22Rv1 (cell line): ENCODE measurements around the gene MAN2B2.

ENCODE experiments used
- H3K27ac ChIP-seq: fragments of 450-650 bp; 2 replicates; pipeline ENCODE4 v1.5.1; 2017
- ZFX ChIP-seq: fragments of 450-650 bp; IDR thresholded peaks from 2 replicates; pipeline ENCODE4 v1.6.1; 2017; ENCODE audit warnings: antibody characterized with exemption, borderline replicate concordance
- TF ChIP-seq, protein P1 (sequence below): fragments of 450-650 bp; IDR thresholded peaks from 2 replicates; pipeline ENCODE4 v1.5.1; 2017; ENCODE audit warnings: mild to moderate bottlenecking

Gene MAN2B2

DNA sequence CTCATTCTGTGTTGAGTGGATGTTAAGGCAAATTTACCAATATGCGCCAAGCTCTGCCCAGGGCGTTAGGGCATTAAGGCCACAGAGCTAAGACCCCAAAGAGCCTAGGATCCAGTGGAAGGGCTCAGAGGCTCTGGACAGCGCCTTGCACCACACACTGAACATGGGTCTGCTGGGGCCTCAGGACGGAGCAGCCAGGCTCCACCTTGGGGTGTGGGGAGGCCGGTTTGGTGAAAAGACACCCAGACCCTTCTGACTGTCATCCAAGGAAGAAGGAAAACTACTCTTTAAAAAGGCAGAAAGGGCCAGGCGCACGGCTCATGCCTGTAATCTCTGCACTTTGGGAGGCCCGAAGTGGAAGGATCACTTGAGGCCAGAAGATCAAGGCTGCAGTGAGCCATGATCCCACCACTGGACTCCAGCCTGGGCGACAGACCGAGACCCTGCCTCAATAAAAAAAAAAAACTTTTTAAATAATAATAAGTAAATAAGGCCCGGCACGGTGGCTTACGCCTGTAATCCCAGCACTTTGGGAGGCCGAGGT, 64.2 kb downstream of the MAN2B2 start:
- peak overlapping the region; percentile 96 for H3K27ac ChIP-seq
- TF ChIP-seq, protein P1, sequence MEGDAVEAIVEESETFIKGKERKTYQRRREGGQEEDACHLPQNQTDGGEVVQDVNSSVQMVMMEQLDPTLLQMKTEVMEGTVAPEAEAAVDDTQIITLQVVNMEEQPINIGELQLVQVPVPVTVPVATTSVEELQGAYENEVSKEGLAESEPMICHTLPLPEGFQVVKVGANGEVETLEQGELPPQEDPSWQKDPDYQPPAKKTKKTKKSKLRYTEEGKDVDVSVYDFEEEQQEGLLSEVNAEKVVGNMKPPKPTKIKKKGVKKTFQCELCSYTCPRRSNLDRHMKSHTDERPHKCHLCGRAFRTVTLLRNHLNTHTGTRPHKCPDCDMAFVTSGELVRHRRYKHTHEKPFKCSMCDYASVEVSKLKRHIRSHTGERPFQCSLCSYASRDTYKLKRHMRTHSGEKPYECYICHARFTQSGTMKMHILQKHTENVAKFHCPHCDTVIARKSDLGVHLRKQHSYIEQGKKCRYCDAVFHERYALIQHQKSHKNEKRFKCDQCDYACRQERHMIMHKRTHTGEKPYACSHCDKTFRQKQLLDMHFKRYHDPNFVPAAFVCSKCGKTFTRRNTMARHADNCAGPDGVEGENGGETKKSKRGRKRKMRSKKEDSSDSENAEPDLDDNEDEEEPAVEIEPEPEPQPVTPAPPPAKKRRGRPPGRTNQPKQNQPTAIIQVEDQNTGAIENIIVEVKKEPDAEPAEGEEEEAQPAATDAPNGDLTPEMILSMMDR = no peak
- TF ChIP-seq ZFX = no peak

DNA sequence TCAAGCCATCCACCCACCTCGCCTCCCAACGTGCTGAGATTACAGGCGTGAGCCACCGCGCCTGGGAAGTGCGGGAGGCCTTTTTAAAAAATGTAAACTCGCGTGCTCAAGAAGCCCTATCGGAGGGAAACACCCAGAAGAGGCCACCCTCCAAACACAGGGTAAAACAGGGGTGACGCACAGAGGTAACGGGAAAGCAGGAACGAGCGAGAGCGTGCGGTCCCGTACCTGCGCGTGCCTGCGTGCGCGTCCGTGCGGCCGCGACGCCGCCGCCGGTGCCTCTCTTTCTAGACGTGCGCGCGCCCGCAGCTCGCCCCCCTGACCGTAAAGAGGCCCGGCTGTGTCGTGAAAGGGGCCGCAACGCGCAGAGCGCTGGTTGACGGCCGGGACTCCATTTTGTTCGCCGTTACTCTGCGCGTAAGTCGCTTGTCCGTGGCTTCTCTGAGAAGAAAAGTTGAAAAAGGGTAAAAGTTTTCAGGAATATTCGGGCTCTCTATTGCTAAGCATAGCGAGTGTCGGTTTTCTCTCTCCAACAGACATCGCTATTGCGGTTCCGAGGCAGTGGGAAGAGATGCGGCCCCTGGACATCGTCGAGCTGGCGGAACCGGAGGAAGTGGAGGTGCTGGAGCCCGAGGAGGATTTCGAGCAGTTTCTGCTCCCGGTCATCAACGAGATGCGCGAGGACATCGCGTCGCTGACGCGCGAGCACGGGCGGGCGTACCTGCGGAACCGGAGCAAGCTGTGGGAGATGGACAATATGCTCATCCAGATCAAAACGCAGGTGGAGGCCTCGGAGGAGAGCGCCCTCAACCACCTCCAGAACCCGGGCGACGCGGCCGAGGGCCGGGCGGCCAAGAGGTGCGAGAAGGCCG, 65.5 kb downstream of the MAN2B2 start, which contains the start of gene MRFAP1:
Gene MRFAP1 (plus strand): TSS at position 394 of the 872 bp plus-strand sequence. CDS start 178 bp downstream, at position 572.
- no peak for TF ChIP-seq ZFX
- TF ChIP-seq, protein P1 = no peak
- peak within 1 kb of the TSS; percentile 96 for H3K27ac ChIP-seq

DNA sequence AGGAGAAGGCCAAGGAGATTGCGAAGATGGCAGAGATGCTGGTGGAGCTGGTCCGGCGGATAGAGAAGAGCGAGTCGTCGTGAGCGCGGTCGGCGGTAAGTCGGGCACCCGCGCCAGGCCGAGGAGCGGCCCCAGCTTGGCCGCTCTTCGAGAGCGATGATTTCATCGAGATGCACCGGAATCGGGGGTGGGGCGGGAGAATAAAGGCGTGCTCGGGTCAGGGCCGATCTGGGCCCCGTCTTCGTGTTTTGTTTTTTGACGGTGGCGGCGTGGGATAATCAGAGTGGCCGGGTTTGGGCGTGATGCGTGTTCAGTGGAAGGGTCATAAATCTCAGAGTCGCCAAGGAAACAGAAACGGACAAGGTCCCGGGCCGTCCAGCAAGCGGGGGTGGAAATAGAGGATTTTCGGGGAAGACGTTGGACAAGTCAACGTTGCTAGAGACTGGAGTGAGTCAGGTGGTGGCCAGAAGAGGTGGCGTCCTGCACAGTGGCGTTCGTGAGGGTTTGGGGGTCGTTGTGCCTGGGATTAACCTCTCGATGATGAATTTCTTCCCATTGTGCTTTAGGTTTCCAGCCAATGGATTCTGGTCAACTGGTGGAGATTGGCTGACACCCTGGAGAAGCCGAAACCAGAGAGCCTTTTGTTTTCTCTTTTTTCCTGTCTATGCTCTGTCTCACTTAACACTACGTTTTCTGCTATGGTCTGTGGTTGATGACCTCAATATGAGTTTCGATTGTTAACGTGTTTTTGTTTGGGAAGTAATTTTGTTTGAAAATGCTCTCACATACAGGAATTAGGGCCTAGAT, 66.4 kb downstream of the MAN2B2 start:
- TF ChIP-seq, protein P1 = no peak
- H3K27ac ChIP-seq = peak overlapping the region; percentile 96

DNA sequence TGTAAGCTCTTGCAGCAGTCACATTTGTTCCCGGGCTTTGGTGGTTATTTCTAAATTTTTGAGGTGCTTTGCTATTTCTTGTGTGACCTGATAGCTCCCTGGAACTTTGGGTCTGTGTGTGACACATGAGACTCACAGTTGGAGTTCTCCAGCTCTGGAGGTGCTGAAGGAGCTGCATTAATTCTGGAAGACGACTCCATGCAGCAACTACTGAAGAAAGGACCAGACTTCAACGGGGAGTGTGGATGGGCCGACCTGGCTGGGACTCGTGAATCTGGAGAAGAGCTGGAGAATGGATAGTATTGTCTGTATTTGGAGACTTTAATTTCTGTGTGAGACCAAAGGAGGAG, 67.0 kb downstream of the MAN2B2 start:
- H3K27ac ChIP-seq = peak overlapping the region; percentile 96
- no peak for TF ChIP-seq ZFX
- TF ChIP-seq, protein P1 = no peak

DNA sequence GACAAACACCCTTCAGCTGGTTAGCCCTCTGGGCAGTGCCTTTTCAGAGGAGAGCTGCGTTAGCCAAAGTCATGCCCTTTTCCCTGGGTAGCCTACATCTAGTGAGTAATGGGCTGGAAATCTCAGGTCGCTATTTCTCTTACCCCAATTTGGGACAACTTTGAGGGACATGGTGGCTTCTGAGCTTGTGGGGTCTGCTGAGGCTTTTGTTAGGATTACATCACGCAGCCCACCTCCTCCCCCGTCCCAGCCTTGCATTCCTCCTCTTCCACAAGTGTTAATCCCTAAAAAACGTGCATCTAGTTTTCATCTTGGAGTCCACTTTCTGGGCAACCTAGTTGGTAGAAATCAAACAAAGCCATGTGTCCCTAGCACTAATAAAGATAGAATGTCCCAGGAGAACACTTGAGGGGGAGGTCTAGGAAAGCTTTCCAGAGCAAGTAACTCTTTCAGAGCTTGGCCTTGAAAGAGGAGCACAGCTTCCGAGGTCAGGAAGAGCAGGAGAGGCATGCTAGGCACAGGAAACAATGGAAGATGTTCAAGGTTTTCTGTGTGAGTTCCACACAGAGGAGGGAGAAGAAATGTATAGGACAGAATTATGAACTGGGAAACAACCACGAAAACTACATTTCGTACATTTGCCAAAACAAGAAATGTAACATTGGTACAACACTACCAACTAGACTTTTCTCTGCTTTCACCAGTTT, 68.3 kb downstream of the MAN2B2 start:
- 0 out of 2 replicates have a peak overlapping the region, but pooled peaks have one; percentile 96 for H3K27ac ChIP-seq
- TF ChIP-seq ZFX = no peak
- TF ChIP-seq, protein P1 = no peak

DNA sequence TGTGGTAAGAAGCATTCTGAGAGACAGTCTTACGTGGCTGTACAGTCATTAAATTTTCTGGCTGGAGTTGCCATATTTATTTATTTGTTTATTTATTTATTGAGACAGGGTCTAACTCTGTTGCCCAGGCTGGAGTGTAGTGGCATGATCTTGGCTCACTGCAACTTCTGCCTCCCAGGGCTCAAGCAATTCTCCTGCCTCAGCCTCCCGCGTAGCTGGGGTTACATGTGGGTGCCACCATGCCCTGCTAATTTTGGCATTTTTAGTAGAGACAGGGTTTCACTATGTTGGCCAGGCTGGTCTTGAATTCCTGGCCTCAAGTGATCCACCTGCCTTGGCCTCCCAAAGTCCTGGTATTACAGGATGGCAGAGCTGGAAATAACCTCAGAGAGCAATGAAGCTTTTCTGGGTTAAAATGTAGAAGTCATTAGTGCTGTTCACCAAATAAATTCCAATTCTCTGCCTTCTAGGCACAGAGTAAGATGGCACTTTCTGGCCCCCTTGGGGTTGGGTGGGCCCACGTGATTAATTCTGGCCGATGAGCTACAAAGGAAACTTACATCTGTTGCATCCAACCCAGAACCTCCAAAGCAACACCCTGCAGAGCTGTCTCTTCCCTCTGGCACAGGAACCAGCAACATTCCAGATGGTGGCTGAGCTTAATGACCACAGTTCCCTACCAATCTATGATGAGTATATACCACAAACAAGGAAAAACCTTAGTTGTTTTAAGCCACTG, 70.0 kb downstream of the MAN2B2 start:
- no peak overlapping the region for H3K27ac ChIP-seq
- no peak for TF ChIP-seq ZFX
- TF ChIP-seq, protein P1 = no peak
